Activated naive CD4-positive, alpha-beta T cell (primary cell): ENCODE data around the gene SLC22A8.
"Not testable (repeated sequence)": the region's sequence is repeated elsewhere in the genome, so short reads cannot be mapped to it uniquely, and the experiment has no call there.

Experiments used
- DNase-seq, 4 experiments: peaks; one replicate each; lab custom pipeline; 2025; lab: John Stamatoyannopoulos, UW

The SLC22A8 gene

GRCh38 chr11:62988276-62988675 is 27.4 kb downstream of the SLC22A8 start:
- DNase-seq = no peak

GRCh38 chr11:62985041-62985750 is 30.4 kb downstream of the SLC22A8 start:
- no peak for DNase-seq

GRCh38 chr11:62984451-62984991 is 31.1 kb downstream of the SLC22A8 start, which contains the start of gene SLC22A6:
Gene SLC22A6, minus strand, starts transcription at chr11:62984967. Its CDS starts 277 bp downstream, at chr11:62984690.
- no peak for DNase-seq

- DNase-seq = no peak
These were observed 32.0 kb downstream of the SLC22A8 start for GRCh38 chr11:62983536-62984199.

GRCh38 chr11:62981743-62982142 is 33.9 kb downstream of the SLC22A8 start:
- DNase-seq = no peak

- no peak for DNase-seq
These were observed 35.4 kb downstream of the SLC22A8 start for GRCh38 chr11:62980133-62980760.

GRCh38 chr11:62976109-62976508 is 39.5 kb downstream of the SLC22A8 start:
- DNase-seq = no peak

GRCh38 chr11:62974848-62975522 is 40.7 kb downstream of the SLC22A8 start:
- DNase-seq = no peak

GRCh38 chr11:62965574-62965973 is 50.1 kb downstream of the SLC22A8 start:
- no peak for DNase-seq

- DNase-seq = no peak
These were observed 53.2 kb downstream of the SLC22A8 start for GRCh38 chr11:62962391-62962790.

GRCh38 chr11:62961017-62961570 is 54.5 kb downstream of the SLC22A8 start:
- DNase-seq = no peak

- DNase-seq = no peak
These were observed 56.1 kb downstream of the SLC22A8 start for GRCh38 chr11:62959422-62959980.

GRCh38 chr11:62958547-62959421 is 56.9 kb downstream of the SLC22A8 start:
- no peak for DNase-seq

GRCh38 chr11:62957147-62957546 is 58.5 kb downstream of the SLC22A8 start:
- no peak for DNase-seq

- no peak for DNase-seq
These were observed 61.2 kb downstream of the SLC22A8 start for GRCh38 chr11:62954478-62954877.

GRCh38 chr11:62953811-62954210 is 61.8 kb downstream of the SLC22A8 start:
- DNase-seq = no peak

- DNase-seq = no peak
These were observed 66.8 kb downstream of the SLC22A8 start for GRCh38 chr11:62948765-62949320.

- not testable (repeated sequence) for DNase-seq
These were observed 70.1 kb downstream of the SLC22A8 start for GRCh38 chr11:62945538-62945937.
